Measurements from ENCODE around the gene GTF2F2.

The GTF2F2 gene

GRCh38 chr13:45327253-45327955 is 207.1 kb downstream of the GTF2F2 start:
- ATAC-seq = no peak
- Mint-ChIP-seq H3K27me3 (no peaks in the 10 kb centered on the region), H3K36me3 (no peaks in the 10 kb centered on the region), H3K4me1 (peaks cover 33% of the 10 kb centered on the region), H3K9me3 (no peaks in the 10 kb centered on the region), H3K4me3 (no peak overlapping the region), H3K27ac (no peak overlapping the region)

- peaks cover 3% of the 10 kb centered on the region for H3K36me3 Mint-ChIP-seq
- H3K9me3 Mint-ChIP-seq = no peaks in the 10 kb centered on the region
- H3K4me3 Mint-ChIP-seq = no peak overlapping the region
- peaks cover 44% of the 10 kb centered on the region for H3K4me1 Mint-ChIP-seq
- no peak for ATAC-seq
- no peaks in the 10 kb centered on the region for H3K27me3 Mint-ChIP-seq
- H3K27ac Mint-ChIP-seq = no peak overlapping the region
Observed at GRCh38 chr13:45328661-45329111, 208.4 kb downstream of the GTF2F2 start.

GRCh38 chr13:45331123-45331619 is 210.9 kb downstream of the GTF2F2 start:
- no peaks in the 10 kb centered on the region for H3K27me3 Mint-ChIP-seq
- peak overlapping the region; percentile 69 for H3K27ac Mint-ChIP-seq
- peaks cover 68% of the 10 kb centered on the region for H3K4me1 Mint-ChIP-seq
- H3K4me3 Mint-ChIP-seq = no peak overlapping the region
- H3K36me3 Mint-ChIP-seq = peaks cover 26% of the 10 kb centered on the region
- no peaks in the 10 kb centered on the region for H3K9me3 Mint-ChIP-seq
- no peak for ATAC-seq

- Mint-ChIP-seq H3K4me3 (no peak overlapping the region), H3K36me3 (peaks cover 31% of the 10 kb centered on the region), H3K4me1 (peaks cover 73% of the 10 kb centered on the region), H3K9me3 (no peaks in the 10 kb centered on the region), H3K27ac (peak overlapping the region; percentile 69), H3K27me3 (no peaks in the 10 kb centered on the region)
- ATAC-seq = no peak
Observed at GRCh38 chr13:45331692-45332035, 211.4 kb downstream of the GTF2F2 start.

GRCh38 chr13:45332036-45332830 is 211.9 kb downstream of the GTF2F2 start:
- Mint-ChIP-seq H3K27ac (peak overlapping the region; percentile 64), H3K9me3 (no peaks in the 10 kb centered on the region), H3K27me3 (no peaks in the 10 kb centered on the region), H3K4me3 (no peak overlapping the region), H3K36me3 (peaks cover 37% of the 10 kb centered on the region), H3K4me1 (peaks cover 79% of the 10 kb centered on the region)
- no peak for ATAC-seq

GRCh38 chr13:45332831-45333219 is 212.5 kb downstream of the GTF2F2 start:
- H3K27ac Mint-ChIP-seq = peak overlapping the region; percentile 64
- H3K9me3 Mint-ChIP-seq = no peaks in the 10 kb centered on the region
- peaks cover 78% of the 10 kb centered on the region for H3K4me1 Mint-ChIP-seq
- H3K27me3 Mint-ChIP-seq = no peaks in the 10 kb centered on the region
- no peak for ATAC-seq
- peaks cover 39% of the 10 kb centered on the region for H3K36me3 Mint-ChIP-seq
- H3K4me3 Mint-ChIP-seq = no peak overlapping the region

GRCh38 chr13:45333251-45333976 is 213.1 kb downstream of the GTF2F2 start:
- H3K4me1 Mint-ChIP-seq = peaks cover 84% of the 10 kb centered on the region
- H3K27me3 Mint-ChIP-seq = no peaks in the 10 kb centered on the region
- peaks cover 45% of the 10 kb centered on the region for H3K36me3 Mint-ChIP-seq
- no peaks in the 10 kb centered on the region for H3K9me3 Mint-ChIP-seq
- H3K4me3 Mint-ChIP-seq = no peak overlapping the region
- peak; percentile 41 for ATAC-seq
- peak overlapping the region; percentile 52 for H3K27ac Mint-ChIP-seq

Data from stimulated activated memory B cell treated with anti-CD40 and anti-IgM and Interleukin-4, amounts not matched to agents 10 μg/mL and 1 μg/mL and 100 μg/mL, for 72 hours (primary cell).